ENCODE measurements around the gene GDPD4.

The GDPD4 gene

GRCh38 chr11:77175021-77175842 is 126.3 kb downstream of the GDPD4 start:
- H3K4me3 ChIP-seq (ENCODE audit: low read depth, low read length) = no peak overlapping the region
- no peak for DNase-seq (ENCODE audit: low read depth, low spot score)
- TF ChIP-seq CTCF (IDR thresholded peaks at IDR 0.05; ENCODE audit: insufficient read depth, low read length, missing control alignments) = no peak
- CTCF ChIA-PET = interaction anchor here (0.9 to 1.7 kb wide), 6 partner anchors 11 to 445 kb away, joined by 3 to 12 read pairs (median 6); partner anchors contain the start of gene MYO7A
- POLR2A ChIA-PET = no interaction called here

- H3K4me3 ChIP-seq (ENCODE audit: low read depth, low read length) = no peak overlapping the region
- no peak for TF ChIP-seq CTCF (IDR thresholded peaks at IDR 0.05; ENCODE audit: insufficient read depth, low read length, missing control alignments)
- POLR2A ChIA-PET = no interaction called here
- CTCF ChIA-PET = interaction anchor here (0.9 to 1.6 kb wide), 5 partner anchors 8 to 47 kb away, joined by 3 to 8 read pairs (median 3); partner anchors contain the start of gene MYO7A
- no peak for DNase-seq (ENCODE audit: low read depth, low spot score)
These were observed 126.9 kb downstream of the GDPD4 start for GRCh38 chr11:77174559-77174958.

GRCh38 chr11:77173494-77173893 is 128.0 kb downstream of the GDPD4 start:
- TF ChIP-seq CTCF (IDR thresholded peaks at IDR 0.05; ENCODE audit: insufficient read depth, low read length, missing control alignments) = no peak
- H3K4me3 ChIP-seq (ENCODE audit: low read depth, low read length) = no peak overlapping the region
- POLR2A ChIA-PET = no interaction called here
- CTCF ChIA-PET = interaction anchor here (1.3 to 1.6 kb wide), 5 partner anchors 9 to 46 kb away, joined by 3 to 8 read pairs (median 3); partner anchors contain the start of gene MYO7A
- no peak for DNase-seq (ENCODE audit: low read depth, low spot score)

- H3K4me3 ChIP-seq (ENCODE audit: low read depth, low read length) = no peak overlapping the region
- CTCF ChIA-PET = interaction anchor here (0.9 to 1.1 kb wide), 2 partner anchors 15 to 26 kb away, joined by 3 read pairs; no protein-coding TSS in a partner anchor
- POLR2A ChIA-PET = interaction anchor here (0.6 kb wide), 1 partner anchor 216 kb away, joined by 3 read pairs; no protein-coding TSS in a partner anchor
- TF ChIP-seq CTCF (IDR thresholded peaks at IDR 0.05; ENCODE audit: insufficient read depth, low read length, missing control alignments) = no peak
- DNase-seq (ENCODE audit: low read depth, low spot score) = no peak
These were observed 128.9 kb downstream of the GDPD4 start for GRCh38 chr11:77172666-77172982.

- DNase-seq (ENCODE audit: low read depth, low spot score) = no peak
- POLR2A ChIA-PET = no interaction called here
- CTCF ChIA-PET = interaction anchor here (0.9 to 1.1 kb wide), 2 partner anchors 15 to 27 kb away, joined by 3 read pairs; no protein-coding TSS in a partner anchor
- no peak overlapping the region for H3K4me3 ChIP-seq (ENCODE audit: low read depth, low read length)
- TF ChIP-seq CTCF (IDR thresholded peaks at IDR 0.05; ENCODE audit: insufficient read depth, low read length, missing control alignments) = no peak
These were observed 129.4 kb downstream of the GDPD4 start for GRCh38 chr11:77171885-77172665.

- H3K4me3 ChIP-seq (ENCODE audit: low read depth, low read length) = no peak overlapping the region
- ChIA-PET CTCF (no interaction called here), POLR2A (no interaction called here)
- no peak for DNase-seq (ENCODE audit: low read depth, low spot score)
- no peak for TF ChIP-seq CTCF (IDR thresholded peaks at IDR 0.05; ENCODE audit: insufficient read depth, low read length, missing control alignments)
These were observed 130.2 kb downstream of the GDPD4 start for GRCh38 chr11:77171254-77171653.
